ENCODE results near the gene RBFOX1. TPM values are rescaled to one million over a fixed set of nuclear protein-coding genes. Genes with fewer than 3 reads are reported as not detected.

The RBFOX1 gene
- total RNA-seq, 1 donor from 2014 or later = not detected

DNA sequence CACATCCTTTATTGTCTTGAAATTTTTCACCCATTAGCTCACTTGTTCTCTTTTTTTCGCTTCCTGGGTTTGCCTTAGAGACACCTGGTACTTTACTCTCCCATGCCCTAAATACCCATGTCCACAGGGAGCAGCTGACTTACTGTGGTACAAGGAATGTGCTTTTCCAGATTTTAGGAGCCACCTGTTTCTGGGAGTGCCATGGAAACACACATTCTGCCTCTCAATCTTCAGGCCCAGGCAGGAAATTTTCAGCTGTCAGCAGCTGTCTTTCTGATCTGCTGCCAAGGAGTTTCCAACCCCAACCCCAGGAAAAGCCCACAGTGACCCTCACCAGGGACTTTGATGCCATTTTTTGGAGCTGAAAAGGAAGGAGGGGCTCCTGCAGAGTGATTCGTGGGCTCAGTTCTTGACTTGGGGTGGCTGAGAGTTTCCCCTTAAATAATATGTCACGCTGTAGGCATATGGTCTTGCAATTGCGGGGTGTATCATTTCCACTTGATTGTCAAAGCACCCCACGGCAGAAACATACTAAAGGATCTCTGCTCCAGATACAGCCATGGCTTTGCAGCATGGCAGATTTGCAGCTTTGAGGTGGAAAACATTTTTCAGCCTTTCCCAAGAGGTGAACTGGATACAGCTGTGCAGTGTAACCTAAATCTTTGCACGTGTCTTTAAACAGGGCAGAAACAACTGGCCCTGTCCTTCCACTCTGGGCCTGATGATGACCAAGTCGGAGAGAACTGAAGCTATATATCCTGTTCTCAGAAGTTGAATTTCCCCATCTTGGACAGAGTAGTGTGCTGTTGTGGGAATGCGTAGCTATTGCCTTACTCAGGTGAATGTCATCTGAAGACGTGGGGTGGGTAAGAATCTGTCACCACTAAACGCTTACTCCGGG lies 19.2 kb downstream of the RBFOX1 start:
- Histone ChIP-seq H3K27ac (no peak overlapping the region), H3K4me3 (no peak overlapping the region), H3K27me3 (no peaks in the 10 kb centered on the region), H3K36me3 (no peaks in the 10 kb centered on the region), H3K9me3 (no peaks in the 10 kb centered on the region), H3K4me1 (no peaks in the 10 kb centered on the region)
- TF ChIP-seq CTCF (IDR thresholded peaks at IDR 0.05) = no peak
- no peak for DNase-seq (ENCODE audit: low spot score in 2 of 2)
- intact Hi-C loops (cut with DNase I) = no loop called here

- no peak for DNase-seq (ENCODE audit: low spot score in 2 of 2)
- H3K27ac ChIP-seq = no peak overlapping the region
- no peaks in the 10 kb centered on the region for H3K36me3 ChIP-seq
- no peaks in the 10 kb centered on the region for H3K9me3 ChIP-seq
- no peak overlapping the region for H3K4me3 ChIP-seq
- no peaks in the 10 kb centered on the region for H3K27me3 ChIP-seq
- H3K4me1 ChIP-seq = no peaks in the 10 kb centered on the region
- intact Hi-C loops (cut with DNase I) = no loop called here
- no peak for TF ChIP-seq CTCF (IDR thresholded peaks at IDR 0.05)
Observed at GRCh38 chr16:7355758-7356157, 23.1 kb downstream of the RBFOX1 start.

- TF ChIP-seq CTCF (IDR thresholded peaks at IDR 0.05) = no peak
- intact Hi-C loops (cut with DNase I) = no loop called here
- no peak for DNase-seq (ENCODE audit: low spot score in 2 of 2)
Observed at GRCh38 chr16:7361416-7362129, 28.9 kb downstream of the RBFOX1 start.

DNA sequence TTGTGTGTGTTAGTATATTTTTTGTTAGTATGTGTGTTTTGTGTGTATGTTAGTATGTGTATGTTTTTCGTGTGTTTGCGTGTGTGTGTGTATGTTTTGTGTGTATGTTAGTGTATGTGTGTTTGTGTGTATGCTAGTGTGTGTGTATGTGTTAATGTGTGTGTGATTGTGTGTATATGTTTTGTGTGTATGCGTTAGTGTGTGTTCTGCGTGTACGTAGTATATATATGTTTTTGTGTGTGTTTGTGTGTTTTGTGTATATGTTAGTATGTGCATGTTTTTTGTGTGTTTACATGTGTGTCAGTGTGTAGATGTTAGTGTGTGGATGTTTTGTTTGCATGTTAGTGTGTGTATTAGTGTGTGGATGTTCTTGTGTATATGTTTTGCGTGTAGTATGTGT lies 29.6 kb downstream of the RBFOX1 start:
- intact Hi-C loops (cut with DNase I) = no loop called here
- Histone ChIP-seq H3K4me3 (no peak overlapping the region), H3K4me1 (no peaks in the 10 kb centered on the region), H3K27ac (no peak overlapping the region), H3K27me3 (no peaks in the 10 kb centered on the region), H3K36me3 (no peaks in the 10 kb centered on the region), H3K9me3 (no peaks in the 10 kb centered on the region)
- DNase-seq (ENCODE audit: low spot score in 2 of 2) = no peak
- no peak for TF ChIP-seq CTCF (IDR thresholded peaks at IDR 0.05)

More at GRCh38 chr16:7361416-7362129, 28.9 kb downstream of the RBFOX1 start:
- H3K27ac ChIP-seq = no peak overlapping the region
- no peak overlapping the region for H3K4me3 ChIP-seq
- no peaks in the 10 kb centered on the region for H3K9me3 ChIP-seq
- no peaks in the 10 kb centered on the region for H3K4me1 ChIP-seq
- no peaks in the 10 kb centered on the region for H3K27me3 ChIP-seq
- no peaks in the 10 kb centered on the region for H3K36me3 ChIP-seq

- no peak overlapping the region for H3K27ac ChIP-seq
- no peaks in the 10 kb centered on the region for H3K27me3 ChIP-seq
- H3K36me3 ChIP-seq = no peaks in the 10 kb centered on the region
- DNase-seq (ENCODE audit: low spot score in 2 of 2) = no peak
- TF ChIP-seq CTCF (IDR thresholded peaks at IDR 0.05) = no peak
- intact Hi-C loops (cut with DNase I) = no loop called here
- H3K9me3 ChIP-seq = no peaks in the 10 kb centered on the region
- H3K4me3 ChIP-seq = no peak overlapping the region
- H3K4me1 ChIP-seq = no peaks in the 10 kb centered on the region
Observed at GRCh38 chr16:7363422-7364417, 31.1 kb downstream of the RBFOX1 start.
